Pericardium fibroblast (primary cell): ENCODE results near the gene ADCYAP1R1. TPM values are rescaled to one million over a fixed set of nuclear protein-coding genes. Genes with fewer than 3 reads are reported as not detected.

Experiments used
- total RNA-seq: library from RNA; depleted of rRNA; stranded (reverse); fragments of >200 nt; gene quantifications from 2 replicates; pipeline ENCODE4 v1.2.3, GENCODE V29; 2015

ADCYAP1R1 gene
- total RNA-seq = not detected in 2 replicates

GRCh38 chr7:31051598-31052486, at the start of gene ADCYAP1R1:
Gene ADCYAP1R1 (plus strand): TSS chr7:31052308. CDS start chr7:31063265, 10,957 bp downstream.

Other genes starting within 250 kb of the ADCYAP1R1 start
- gene AQP1, start 140.5 kb upstream of the ADCYAP1R1 start, total RNA-seq = 10.9 and 133 TPM in 2 replicates
- not detected in 2 replicates for gene GHRHR, start 88.4 kb upstream of the ADCYAP1R1 start, total RNA-seq